Ascending aorta (tissue), 2 donors: Measurements from ENCODE around the gene IGLL5. TPM values are rescaled to one million over a fixed set of nuclear protein-coding genes. Genes with fewer than 3 reads are reported as not detected.

Experiments used
- DNase-seq, 2 donors: peaks; one replicate each; pipeline ENCODE4 v3.0.0-alpha.2; 2019; ENCODE audit warnings: low spot score in 2 of 2
- H3K27ac ChIP-seq, 2 donors: fragments of 200-600 bp; sonication (generic); one replicate each; pipeline ENCODE4 v1.5.1; 2016 to 2017; ENCODE audit warnings: mild to moderate bottlenecking in 1 of 2
- H3K27me3 ChIP-seq: fragments of 200-600 bp; sonication (generic); one replicate; pipeline ENCODE4 v1.5.1; 2017
- H3K36me3 ChIP-seq, 2 donors: fragments of 200-600 bp; sonication (generic); one replicate each; pipeline ENCODE4 v1.5.1; 2016
- H3K4me1 ChIP-seq, 2 donors: fragments of 200-600 bp; sonication (generic); one replicate each; pipeline ENCODE4 v1.5.1; 2016 to 2017; ENCODE audit warnings: mild to moderate bottlenecking in 1 of 2
- H3K4me3 ChIP-seq, 2 donors: fragments of 200-600 bp; sonication (generic); one replicate each; pipeline ENCODE4 v1.5.1; 2016 to 2017; ENCODE audit warnings: mild to moderate bottlenecking in 1 of 2
- H3K9me3 ChIP-seq, 2 donors: fragments of 200-600 bp; sonication (generic); one replicate each; pipeline ENCODE4 v1.5.1; 2016
- CTCF ChIP-seq, 3 experiments: fragments of 200-600 bp in 2 of 3; fragments of 450-650 bp in 1 of 3; sonication (generic) in 2 of 3; IDR thresholded peaks; one replicate each; pipeline ENCODE4 v1.5.1; 2016 to 2019; ENCODE audit warnings: antibody characterized with exemption in 3 of 3, mild to moderate bottlenecking in 1 of 3, moderate library complexity in 1 of 3
- intact Hi-C: fragments of 100-400 bp; cut with DNase I; formaldehyde crosslinking; loops from one replicate; pipeline ENCODE4 v1.15.1; 2023
- total RNA-seq: library from RNA; depleted of rRNA; stranded (reverse); fragments of >200 nt; gene quantifications from one replicate; pipeline ENCODE4 v1.1.0, GENCODE V29; 2016

The IGLL5 gene
- total RNA-seq, 1 donor from 2014 or later: 2.3 TPM

GRCh38 chr22:22923379-22923778, 35.8 kb downstream of the IGLL5 start:
- no peak for DNase-seq
- H3K9me3 ChIP-seq: no peaks in the 10 kb centered on the region
- TF ChIP-seq CTCF (IDR thresholded peaks at IDR 0.05): no peak
- no peak overlapping the region for H3K4me3 ChIP-seq
- no peaks in the 10 kb centered on the region for H3K4me1 ChIP-seq
- intact Hi-C loops: no loop called here
- H3K27me3 ChIP-seq: no peaks in the 10 kb centered on the region
- no peak overlapping the region for H3K27ac ChIP-seq
- no peaks in the 10 kb centered on the region for H3K36me3 ChIP-seq

GRCh38 chr22:22923930-22924329, 36.3 kb downstream of the IGLL5 start:
- H3K27ac ChIP-seq: no peak overlapping the region
- DNase-seq: no peak
- no peak for TF ChIP-seq CTCF (IDR thresholded peaks at IDR 0.05)
- H3K4me3 ChIP-seq: no peak overlapping the region
- H3K9me3 ChIP-seq: no peaks in the 10 kb centered on the region
- no peaks in the 10 kb centered on the region for H3K36me3 ChIP-seq
- H3K4me1 ChIP-seq: no peaks in the 10 kb centered on the region
- H3K27me3 ChIP-seq: no peaks in the 10 kb centered on the region
- intact Hi-C loops: no loop called here

- no peak for DNase-seq
- no peaks in the 10 kb centered on the region for H3K27me3 ChIP-seq
- no peak overlapping the region for H3K4me3 ChIP-seq
- no peaks in the 10 kb centered on the region for H3K4me1 ChIP-seq
- TF ChIP-seq CTCF (IDR thresholded peaks at IDR 0.05): no peak
- H3K36me3 ChIP-seq: no peaks in the 10 kb centered on the region
- no peak overlapping the region for H3K27ac ChIP-seq
- intact Hi-C loops: no loop called here
- no peaks in the 10 kb centered on the region for H3K9me3 ChIP-seq
Measured at GRCh38 chr22:22924369-22925145, 36.9 kb downstream of the IGLL5 start.

- H3K36me3 ChIP-seq: no peaks in the 10 kb centered on the region
- DNase-seq: no peak
- no peak overlapping the region for H3K4me3 ChIP-seq
- H3K4me1 ChIP-seq: no peaks in the 10 kb centered on the region
- no peak for TF ChIP-seq CTCF (IDR thresholded peaks at IDR 0.05)
- intact Hi-C loops: no loop called here
- H3K27me3 ChIP-seq: no peaks in the 10 kb centered on the region
- no peaks in the 10 kb centered on the region for H3K9me3 ChIP-seq
- H3K27ac ChIP-seq: no peak overlapping the region
Measured at GRCh38 chr22:22925146-22925804, 37.7 kb downstream of the IGLL5 start.

GRCh38 chr22:22925805-22926369, 38.3 kb downstream of the IGLL5 start:
- Histone ChIP-seq H3K27me3 (no peaks in the 10 kb centered on the region), H3K9me3 (no peaks in the 10 kb centered on the region), H3K36me3 (no peaks in the 10 kb centered on the region), H3K4me1 (no peaks in the 10 kb centered on the region), H3K4me3 (no peak overlapping the region), H3K27ac (no peak overlapping the region)
- intact Hi-C loops: no loop called here
- no peak for DNase-seq
- TF ChIP-seq CTCF (IDR thresholded peaks at IDR 0.05): no peak
